ENCODE data around the gene KAT6B. TPM values are rescaled to one million over a fixed set of nuclear protein-coding genes. Genes with fewer than 3 reads are reported as not detected.

Gene KAT6B
- total and polyA plus RNA-seq, 2 donors (not counting 1 experiment from before 2014, with no cell fraction given) = 8.6 to 111 TPM

- intact Hi-C loops (cut with micrococcal nuclease) = no loop called here
- peaks cover 0 to 5% (median 2%) of the 10 kb centered on the region in 3 donors for H3K9me3 ChIP-seq (ENCODE audit: control extremely low read depth in 1 of 3, control insufficient read depth in 2 of 3, insufficient read depth in 1 of 3, low read length in 2 of 3)
- H3K27me3 Mint-ChIP-seq = no peaks in the 10 kb centered on the region
- no peaks in the 10 kb centered on the region for H3K79me2 ChIP-seq (ENCODE audit: control insufficient read depth, insufficient read depth, low read length)
- H3K4me3 Mint-ChIP-seq = no peak overlapping the region
- H3K27me3 ChIP-seq (replicated peaks in 1 of 4; ENCODE audit: control extremely low read depth in 1 of 4, control insufficient read depth in 3 of 4, insufficient read depth in 4 of 4, low read length in 3 of 4) = no peaks in the 10 kb centered on the region
- H3K4me3 ChIP-seq (ENCODE audit: control extremely low read depth in 1 of 5, extremely low read depth in 1 of 5, insufficient read depth in 1 of 5, low read depth in 2 of 5, low read length in 4 of 5) = no peak overlapping the region
- H3K4me2 ChIP-seq (replicated peaks; ENCODE audit: low read depth, low read length, poor library complexity, severe bottlenecking) = no peak overlapping the region
- POLR2A ChIA-PET = no interaction called here
- no peak for TF ChIP-seq EZH2 (IDR thresholded peaks at IDR 0.05; ENCODE audit: borderline replicate concordance, insufficient read depth, low read depth, low read length, poor library complexity, severe bottlenecking)
- TF ChIP-seq CTCF (IDR thresholded peaks at IDR 0.05) = no peak
- no peak overlapping the region for H3K9ac ChIP-seq (ENCODE audit: low read length)
- H4K20me1 ChIP-seq (ENCODE audit: control insufficient read depth, insufficient read depth, low read length, poor library complexity, severe bottlenecking) = no peaks in the 10 kb centered on the region
- ATAC-seq (ENCODE audit: low read depth) (no peak), DNase-seq (no peak)
- no peaks in the 10 kb centered on the region for H3K36me3 ChIP-seq (replicated peaks in 1 of 2; ENCODE audit: control extremely low read depth in 1 of 2, control insufficient read depth in 1 of 2, extremely low read depth in 1 of 2, insufficient read depth in 2 of 2, low read length in 1 of 2)
- peaks cover 2% of the 10 kb centered on the region for H3K9me3 Mint-ChIP-seq (ENCODE audit: insufficient read depth)
- H2AFZ ChIP-seq (ENCODE audit: insufficient read depth, low read depth, low read length, poor library complexity, severe bottlenecking) = no peak overlapping the region
- CTCF ChIA-PET = interaction anchor here (0.8 kb wide), 1 partner anchor 49 kb away, joined by 3 read pairs; no protein-coding TSS in a partner anchor
- H3K4me1 Mint-ChIP-seq = no peaks in the 10 kb centered on the region
- H3K27ac Mint-ChIP-seq = no peak overlapping the region
- H3K27ac ChIP-seq (ENCODE audit: low read length in 2 of 2) = no peak overlapping the region
- H3K4me1 ChIP-seq (ENCODE audit: control insufficient read depth in 2 of 2, insufficient read depth in 2 of 2, low read length in 2 of 2) = no peaks in the 10 kb centered on the region
- WGBS (ENCODE audit: insufficient coverage) = 92% methylated on average over 6 of the region's 6 CpGs
These were observed 249.9 kb downstream of the KAT6B start for GRCh38 chr10:75076348-75076747.

- Histone ChIP-seq H3K27ac (ENCODE audit: low read length in 2 of 2) (no peak overlapping the region), H3K79me2 (ENCODE audit: control insufficient read depth, insufficient read depth, low read length) (no peaks in the 10 kb centered on the region), H3K4me2 (replicated peaks; ENCODE audit: low read depth, low read length, poor library complexity, severe bottlenecking) (no peak overlapping the region), H3K9me3 (ENCODE audit: control extremely low read depth in 1 of 3, control insufficient read depth in 2 of 3, insufficient read depth in 1 of 3, low read length in 2 of 3) (peaks cover 0 to 14% (median 6%) of the 10 kb centered on the region in 3 donors), H3K27me3 (replicated peaks in 1 of 4; ENCODE audit: control extremely low read depth in 1 of 4, control insufficient read depth in 3 of 4, insufficient read depth in 4 of 4, low read length in 3 of 4) (no peaks in the 10 kb centered on the region), H3K4me3 (ENCODE audit: control extremely low read depth in 1 of 5, extremely low read depth in 1 of 5, insufficient read depth in 1 of 5, low read depth in 2 of 5, low read length in 4 of 5) (no peak overlapping the region), H3K9ac (ENCODE audit: low read length) (no peak overlapping the region), H3K36me3 (replicated peaks in 1 of 2; ENCODE audit: control extremely low read depth in 1 of 2, control insufficient read depth in 1 of 2, extremely low read depth in 1 of 2, insufficient read depth in 2 of 2, low read length in 1 of 2) (no peaks in the 10 kb centered on the region), H2AFZ (ENCODE audit: insufficient read depth, low read depth, low read length, poor library complexity, severe bottlenecking) (no peak overlapping the region), H4K20me1 (ENCODE audit: control insufficient read depth, insufficient read depth, low read length, poor library complexity, severe bottlenecking) (no peaks in the 10 kb centered on the region), H3K4me1 (ENCODE audit: control insufficient read depth in 2 of 2, insufficient read depth in 2 of 2, low read length in 2 of 2) (no peaks in the 10 kb centered on the region)
- TF ChIP-seq CTCF (IDR thresholded peaks at IDR 0.05) = no peak
- TF ChIP-seq EZH2 (IDR thresholded peaks at IDR 0.05; ENCODE audit: borderline replicate concordance, insufficient read depth, low read depth, low read length, poor library complexity, severe bottlenecking) = no peak
- no peak for ATAC-seq (ENCODE audit: low read depth)
- no peak for DNase-seq
- H3K27me3 Mint-ChIP-seq = no peaks in the 10 kb centered on the region
- 95% methylated on average over 5 of the region's 9 CpGs for WGBS (ENCODE audit: insufficient coverage)
- no peak overlapping the region for H3K27ac Mint-ChIP-seq
- intact Hi-C loops (cut with micrococcal nuclease) = no loop called here
- ChIA-PET CTCF (no interaction called here), POLR2A (no interaction called here)
- no peak overlapping the region for H3K4me3 Mint-ChIP-seq
- no peaks in the 10 kb centered on the region for H3K4me1 Mint-ChIP-seq
- peaks cover 3% of the 10 kb centered on the region for H3K9me3 Mint-ChIP-seq (ENCODE audit: insufficient read depth)
These were observed 253.2 kb downstream of the KAT6B start for GRCh38 chr10:75079436-75080083.
